Vagina (tissue), 2 donors: ENCODE measurements around the gene AMOTL2. TPM values are rescaled to one million over a fixed set of nuclear protein-coding genes. Genes with fewer than 3 reads are reported as not detected.

Source experiments
- DNase-seq, 2 donors: peaks; one replicate each; pipeline ENCODE4 v3.0.0-alpha.2; 2017; ENCODE audit errors: extremely low spot score in 2 of 2
- H3K27ac ChIP-seq: fragments of 200-600 bp; sonication (generic); one replicate; pipeline ENCODE4 v1.5.1; 2019
- H3K27me3 ChIP-seq: fragments of 200-600 bp; sonication (generic); one replicate; pipeline ENCODE4 v1.5.1; 2019
- H3K36me3 ChIP-seq, 2 donors: fragments of 200-600 bp; sonication (generic); one replicate each; pipeline ENCODE4 v1.5.1; 2017 to 2019
- H3K4me1 ChIP-seq: fragments of 200-600 bp; sonication (generic); one replicate; pipeline ENCODE4 v1.5.1; 2019
- H3K4me3 ChIP-seq, 2 donors: fragments of 200-600 bp; sonication (generic); 1 replicate in 1 of 2; 2 replicates in 1 of 2; pipeline ENCODE4 v1.5.1; 2016 to 2019
- H3K9me3 ChIP-seq: fragments of 200-600 bp; sonication (generic); one replicate; pipeline ENCODE4 v1.5.1; 2019
- POLR2A ChIP-seq, 2 donors: fragments of 450-650 bp; IDR thresholded peaks; one replicate each; pipeline ENCODE4 v1.6.1; 2017; ENCODE audit warnings: antibody characterized with exemption in 2 of 2, mild to moderate bottlenecking in 2 of 2, moderate library complexity in 2 of 2
- POLR2AphosphoS5 ChIP-seq, 2 donors: sonication (generic); formaldehyde crosslinking; IDR thresholded peaks; one replicate each; pipeline ENCODE4 v1.9.0; 2017; ENCODE audit warnings: antibody characterized with exemption in 2 of 2, mild to moderate bottlenecking in 2 of 2, low read depth in 1 of 2; ENCODE audit not compliant: insufficient read depth in 1 of 2
- intact Hi-C: fragments of 100-400 bp; cut with DNase I; formaldehyde crosslinking; loops from one replicate; pipeline ENCODE4 v1.15.1; 2023
- total RNA-seq: library from RNA; depleted of rRNA; stranded (reverse); fragments of >200 nt; gene quantifications from one replicate; pipeline ENCODE4 v1.2.3, GENCODE V29; 2016
- TF ChIP-seq, protein P1 (sequence below), 3 experiments: fragments of 450-650 bp in 2 of 3; fragments of 200-600 bp in 1 of 3; sonication (generic) in 1 of 3; IDR thresholded peaks; one replicate each; pipeline ENCODE4 v1.5.1; 2017 to 2019; ENCODE audit warnings: antibody characterized with exemption in 3 of 3, mild to moderate bottlenecking in 2 of 3, moderate library complexity in 2 of 3

The AMOTL2 gene
- total RNA-seq, 1 donor from 2014 or later, result 60.6 TPM

DNA sequence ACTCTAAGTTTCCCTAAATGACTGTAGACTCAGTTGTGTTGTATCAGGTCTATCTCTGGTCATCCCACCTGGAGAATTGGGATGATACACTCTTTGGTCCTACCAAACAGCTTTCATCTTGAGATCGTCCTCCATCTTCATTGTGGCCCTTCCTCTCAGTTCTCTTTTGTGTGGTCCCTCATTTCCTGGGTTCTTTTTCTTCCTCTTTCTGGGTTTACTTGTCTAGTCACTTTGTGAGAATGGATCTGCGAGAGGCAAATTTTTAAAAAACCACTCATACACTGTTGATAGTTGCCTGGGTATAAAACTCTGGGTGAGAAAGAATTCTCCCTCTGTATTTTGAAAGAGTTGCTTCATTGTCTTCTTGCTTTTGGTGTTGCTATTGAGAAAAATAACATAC lies 6.0 kb upstream of the AMOTL2 start:
- intact Hi-C loops, result no loop called here
- no peaks in the 10 kb centered on the region for H3K36me3 ChIP-seq
- DNase-seq, result no peak
- no peaks in the 10 kb centered on the region for H3K9me3 ChIP-seq
- no peak overlapping the region for H3K27ac ChIP-seq
- H3K27me3 ChIP-seq, result no peaks in the 10 kb centered on the region
- peaks cover 19% of the 10 kb centered on the region for H3K4me1 ChIP-seq
- H3K4me3 ChIP-seq, result no peak overlapping the region
- TF ChIP-seq POLR2AphosphoS5 (IDR thresholded peaks at IDR 0.05; ENCODE audit: insufficient read depth in 1 of 2, low read depth in 1 of 2), result no peak
- no peak for TF ChIP-seq POLR2A (IDR thresholded peaks at IDR 0.05)
- TF ChIP-seq, protein P1, sequence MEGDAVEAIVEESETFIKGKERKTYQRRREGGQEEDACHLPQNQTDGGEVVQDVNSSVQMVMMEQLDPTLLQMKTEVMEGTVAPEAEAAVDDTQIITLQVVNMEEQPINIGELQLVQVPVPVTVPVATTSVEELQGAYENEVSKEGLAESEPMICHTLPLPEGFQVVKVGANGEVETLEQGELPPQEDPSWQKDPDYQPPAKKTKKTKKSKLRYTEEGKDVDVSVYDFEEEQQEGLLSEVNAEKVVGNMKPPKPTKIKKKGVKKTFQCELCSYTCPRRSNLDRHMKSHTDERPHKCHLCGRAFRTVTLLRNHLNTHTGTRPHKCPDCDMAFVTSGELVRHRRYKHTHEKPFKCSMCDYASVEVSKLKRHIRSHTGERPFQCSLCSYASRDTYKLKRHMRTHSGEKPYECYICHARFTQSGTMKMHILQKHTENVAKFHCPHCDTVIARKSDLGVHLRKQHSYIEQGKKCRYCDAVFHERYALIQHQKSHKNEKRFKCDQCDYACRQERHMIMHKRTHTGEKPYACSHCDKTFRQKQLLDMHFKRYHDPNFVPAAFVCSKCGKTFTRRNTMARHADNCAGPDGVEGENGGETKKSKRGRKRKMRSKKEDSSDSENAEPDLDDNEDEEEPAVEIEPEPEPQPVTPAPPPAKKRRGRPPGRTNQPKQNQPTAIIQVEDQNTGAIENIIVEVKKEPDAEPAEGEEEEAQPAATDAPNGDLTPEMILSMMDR (IDR thresholded peaks at IDR 0.05), result no peak

DNA sequence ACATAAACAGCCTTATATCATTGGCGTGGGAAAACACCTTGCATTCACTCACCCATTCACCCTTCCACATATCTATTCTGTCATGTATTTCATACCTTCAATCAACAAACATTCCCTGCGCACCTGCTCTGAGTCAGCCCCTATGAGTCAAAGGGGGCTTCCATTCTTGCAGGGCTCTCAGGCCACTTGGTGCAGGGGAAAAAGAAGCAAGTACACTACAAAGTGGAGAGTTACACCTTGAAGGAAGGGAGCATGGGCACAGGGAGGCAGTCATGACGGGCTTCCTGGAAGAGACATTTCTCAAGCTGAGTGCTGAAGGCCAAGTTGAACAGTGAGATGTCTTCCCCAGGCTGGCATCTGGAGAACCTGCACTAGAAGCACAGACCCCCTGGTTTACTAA lies 4.6 kb upstream of the AMOTL2 start:
- intact Hi-C loops, result no loop called here
- Histone ChIP-seq H3K9me3 (no peaks in the 10 kb centered on the region), H3K4me3 (no peak overlapping the region), H3K27me3 (no peaks in the 10 kb centered on the region), H3K27ac (no peak overlapping the region), H3K4me1 (peaks cover 27% of the 10 kb centered on the region), H3K36me3 (no peaks in the 10 kb centered on the region)
- no peak for TF ChIP-seq POLR2A (IDR thresholded peaks at IDR 0.05)
- no peak for TF ChIP-seq POLR2AphosphoS5 (IDR thresholded peaks at IDR 0.05; ENCODE audit: insufficient read depth in 1 of 2, low read depth in 1 of 2)
- TF ChIP-seq, protein P1 (IDR thresholded peaks at IDR 0.05), result no peak
- peak in 1 of 2 donors; percentile 74 for DNase-seq

DNA sequence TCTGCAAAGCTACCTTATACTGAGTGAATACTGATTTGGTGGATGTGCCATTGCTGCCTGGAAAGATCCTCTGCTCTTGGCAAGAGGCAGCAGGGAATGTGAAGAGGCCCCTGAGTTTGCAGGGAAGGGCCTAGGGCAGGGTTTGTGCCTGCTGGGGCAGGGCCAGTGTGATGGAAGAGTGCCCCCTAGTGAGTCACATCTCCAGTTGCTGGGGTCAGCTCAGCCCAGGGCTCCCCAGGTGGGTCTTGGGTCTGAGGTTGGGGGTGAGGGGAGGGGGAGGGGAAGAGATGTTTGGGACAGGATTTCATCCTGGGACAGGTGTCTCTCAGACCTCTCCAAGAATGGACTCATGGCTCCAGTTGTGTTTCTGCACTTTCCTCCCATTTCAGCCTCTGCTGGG lies 4.1 kb upstream of the AMOTL2 start:
- Histone ChIP-seq H3K27ac (no peak overlapping the region), H3K27me3 (no peaks in the 10 kb centered on the region), H3K36me3 (no peaks in the 10 kb centered on the region), H3K9me3 (no peaks in the 10 kb centered on the region), H3K4me3 (no peak overlapping the region), H3K4me1 (peaks cover 27% of the 10 kb centered on the region)
- DNase-seq, result peak in 1 of 2 donors; percentile 82
- no peak for TF ChIP-seq POLR2A (IDR thresholded peaks at IDR 0.05)
- TF ChIP-seq, protein P1 (IDR thresholded peaks at IDR 0.05), result peak in 1 of 3 experiments; percentile 28
- intact Hi-C loops, result no loop called here

DNA sequence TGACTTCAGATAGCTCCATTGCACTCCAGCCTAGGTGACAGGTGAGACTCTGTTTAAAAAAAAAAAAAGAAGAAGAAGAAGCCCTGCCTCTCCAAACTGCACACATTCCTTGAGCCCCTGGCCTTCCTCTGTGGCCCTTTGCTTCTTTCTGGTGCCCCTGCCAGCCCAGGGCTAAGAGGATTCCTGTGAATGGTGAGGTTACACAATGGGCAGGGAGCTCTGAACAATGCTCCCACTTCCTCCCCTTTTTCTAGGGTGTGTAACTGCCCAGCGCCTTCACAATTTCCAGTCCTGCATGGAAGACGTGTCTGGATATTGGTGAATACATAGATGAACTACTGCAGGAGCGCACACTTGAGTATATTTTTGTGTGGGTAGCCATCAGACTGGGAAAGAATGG lies 3.6 kb upstream of the AMOTL2 start:
- no peaks in the 10 kb centered on the region for H3K9me3 ChIP-seq
- no peak for DNase-seq
- peaks cover 30% of the 10 kb centered on the region for H3K4me1 ChIP-seq
- no peak overlapping the region for H3K4me3 ChIP-seq
- H3K27me3 ChIP-seq, result no peaks in the 10 kb centered on the region
- H3K36me3 ChIP-seq, result no peaks in the 10 kb centered on the region
- H3K27ac ChIP-seq, result no peak overlapping the region
- no peak for TF ChIP-seq POLR2AphosphoS5 (IDR thresholded peaks at IDR 0.05; ENCODE audit: insufficient read depth in 1 of 2, low read depth in 1 of 2)
- TF ChIP-seq POLR2A (IDR thresholded peaks at IDR 0.05), result no peak
- TF ChIP-seq, protein P1 (IDR thresholded peaks at IDR 0.05), result no peak
- intact Hi-C loops, result no loop called here

DNA sequence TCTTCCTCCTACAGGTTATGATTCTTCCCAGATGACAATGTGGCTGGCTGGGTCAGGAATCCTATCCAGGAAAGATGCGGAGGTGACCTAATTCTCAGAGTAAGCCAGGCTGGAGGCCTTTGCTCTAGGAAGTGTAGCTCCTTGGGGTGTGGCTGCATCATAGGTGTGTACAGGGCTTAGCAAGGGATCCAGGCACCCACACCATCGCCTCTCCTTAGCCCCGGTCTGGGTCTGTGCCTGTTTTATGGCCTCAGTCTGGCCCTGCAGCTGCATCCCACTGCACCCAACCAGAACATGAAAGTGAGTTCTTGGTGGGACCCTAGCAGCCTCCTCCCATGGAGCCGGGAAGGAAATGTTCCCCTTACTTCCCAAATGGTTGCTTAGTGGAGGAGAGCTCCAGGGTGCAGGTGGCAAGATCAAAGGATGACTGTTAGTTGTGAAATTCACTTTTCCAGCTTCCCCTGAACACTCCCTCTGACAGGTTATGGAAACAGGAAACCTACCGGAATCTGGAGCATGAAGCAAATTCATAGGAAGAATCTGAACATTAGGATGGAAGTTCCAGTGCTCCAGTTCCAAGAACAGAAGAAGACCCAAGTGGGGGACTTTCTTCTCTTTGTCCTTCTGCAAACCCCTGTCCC lies 2.7 kb upstream of the AMOTL2 start:
- H3K36me3 ChIP-seq, result no peaks in the 10 kb centered on the region
- H3K9me3 ChIP-seq, result no peaks in the 10 kb centered on the region
- no peaks in the 10 kb centered on the region for H3K27me3 ChIP-seq
- no peak for DNase-seq
- no peak overlapping the region for H3K27ac ChIP-seq
- no peak for TF ChIP-seq POLR2A (IDR thresholded peaks at IDR 0.05)
- TF ChIP-seq POLR2AphosphoS5 (IDR thresholded peaks at IDR 0.05; ENCODE audit: insufficient read depth in 1 of 2, low read depth in 1 of 2), result no peak
- TF ChIP-seq, protein P1 (IDR thresholded peaks at IDR 0.05), result no peak
- H3K4me3 ChIP-seq, result no peak overlapping the region
- intact Hi-C loops, result no loop called here
- H3K4me1 ChIP-seq, result peaks cover 31% of the 10 kb centered on the region
